ENCODE results near the gene TM4SF5.

The TM4SF5 gene

GRCh38 chr17:4796552-4796920 lies 24.9 kb downstream of the TM4SF5 start:
- TF ChIP-seq CTCF (IDR thresholded peaks at IDR 0.05; ENCODE audit: extremely low read depth, insufficient read depth, missing control alignments): no peak
- DNase-seq (ENCODE audit: low spot score): no peak
- in situ Hi-C loops (cut with MboI; ENCODE audit: low pct_unique_long_range_greater_than_20kb, low sequenced_read_pairs, unreplicated experiment): no loop called here

GRCh38 chr17:4800462-4801196 lies 28.9 kb downstream of the TM4SF5 start:
- in situ Hi-C loops (cut with MboI; ENCODE audit: low pct_unique_long_range_greater_than_20kb, low sequenced_read_pairs, unreplicated experiment): no loop called here
- no peak for DNase-seq (ENCODE audit: low spot score)
- no peak for TF ChIP-seq CTCF (IDR thresholded peaks at IDR 0.05; ENCODE audit: extremely low read depth, insufficient read depth, missing control alignments)

- in situ Hi-C loops (cut with MboI; ENCODE audit: low pct_unique_long_range_greater_than_20kb, low sequenced_read_pairs, unreplicated experiment): no loop called here
- no peak for TF ChIP-seq CTCF (IDR thresholded peaks at IDR 0.05; ENCODE audit: extremely low read depth, insufficient read depth, missing control alignments)
- DNase-seq (ENCODE audit: low spot score): no peak
Measured at GRCh38 chr17:4802228-4802627, 30.5 kb downstream of the TM4SF5 start, which contains the start of gene C17orf114. Gene C17orf114, minus strand, starts transcription at chr17:4802328.

GRCh38 chr17:4806456-4806776 lies 34.7 kb downstream of the TM4SF5 start:
- TF ChIP-seq CTCF (IDR thresholded peaks at IDR 0.05; ENCODE audit: extremely low read depth, insufficient read depth, missing control alignments): no peak
- in situ Hi-C loops (cut with MboI; ENCODE audit: low pct_unique_long_range_greater_than_20kb, low sequenced_read_pairs, unreplicated experiment): no loop called here
- DNase-seq (ENCODE audit: low spot score): no peak

GRCh38 chr17:4806777-4807604 lies 35.3 kb downstream of the TM4SF5 start, which contains the start of gene PLD2:
Gene PLD2, plus strand, starts transcription at chr17:4807152. Its CDS starts 621 bp downstream, at chr17:4807773.
- no peak for TF ChIP-seq CTCF (IDR thresholded peaks at IDR 0.05; ENCODE audit: extremely low read depth, insufficient read depth, missing control alignments)
- in situ Hi-C loops (cut with MboI; ENCODE audit: low pct_unique_long_range_greater_than_20kb, low sequenced_read_pairs, unreplicated experiment): no loop called here
- peak; percentile 100 for DNase-seq (ENCODE audit: low spot score)

- DNase-seq (ENCODE audit: low spot score): no peak
- in situ Hi-C loops (cut with MboI; ENCODE audit: low pct_unique_long_range_greater_than_20kb, low sequenced_read_pairs, unreplicated experiment): no loop called here
- no peak for TF ChIP-seq CTCF (IDR thresholded peaks at IDR 0.05; ENCODE audit: extremely low read depth, insufficient read depth, missing control alignments)
Measured at GRCh38 chr17:4807605-4808377, 36.1 kb downstream of the TM4SF5 start.

Data from GM13977 (cell line).